WTC11 (cell line): ENCODE measurements around the gene NOL12. TPM values are rescaled to one million over a fixed set of nuclear protein-coding genes. Genes with fewer than 3 reads are reported as not detected.

Source experiments
- ATAC-seq: fragments of 200-7000 bp; cut with Tn5 transposase; 2 replicates; pipeline ENCODE4 v1.10.0; 2021; ENCODE audit warnings: mild to moderate bottlenecking, moderate library complexity
- CTCF ChIA-PET: fragments of 300-600 bp; sonication (Branson Sonifier 250); formaldehyde crosslinking; loops from one replicate; lab custom pipeline; 2021; ENCODE audit warnings: antibody characterized with exemption; lab: Charles Lee
- POLR2A ChIA-PET: fragments of 350-600 bp; sonication (Branson Sonifier 250); formaldehyde crosslinking; loops from one replicate; lab custom pipeline; 2021; ENCODE audit warnings: antibody characterized with exemption; lab: Charles Lee
- DNase-seq: peaks from one replicate; pipeline ENCODE4 v3.0.0; 2021; ENCODE audit warnings: low spot score
- H3K27ac Mint-ChIP-seq: 2 replicates; pipeline ENCODE4 v1.8.0; 2021; ENCODE audit warnings: mixed read lengths
- H3K27me3 Mint-ChIP-seq: 2 replicates; pipeline ENCODE4 v1.8.0; 2021; ENCODE audit warnings: low read depth, mild to moderate bottlenecking, moderate library complexity, mixed read lengths
- H3K36me3 Mint-ChIP-seq: 2 replicates; pipeline ENCODE4 v1.8.0; 2021; ENCODE audit warnings: mixed read lengths
- H3K4me1 Mint-ChIP-seq: 2 replicates; pipeline ENCODE4 v1.8.0; 2022; ENCODE audit warnings: mixed read lengths
- H3K4me3 Mint-ChIP-seq: 2 replicates; pipeline ENCODE4 v1.8.0; 2021; ENCODE audit warnings: mild to moderate bottlenecking, moderate library complexity, mixed read lengths
- H3K9me3 Mint-ChIP-seq: 2 replicates; pipeline ENCODE4 v1.8.0; 2021; ENCODE audit warnings: mixed read lengths
- AFF4 ChIP-seq: sonication (generic); formaldehyde crosslinking; IDR thresholded peaks from 2 replicates; pipeline ENCODE4 v1.8.1; 2023; ENCODE audit warnings: mild to moderate bottlenecking, missing genetic modification reagents, borderline replicate concordance
- AR ChIP-seq: fragments of 250-450 bp; sonication (Bioruptor Pico); IDR thresholded peaks from 2 replicates; pipeline ENCODE4 v1.9.0; 2021; ENCODE audit warnings: mild to moderate bottlenecking
- ATF1 ChIP-seq: sonication (generic); formaldehyde crosslinking; IDR thresholded peaks from 2 replicates; pipeline ENCODE4 v1.8.1; 2023; ENCODE audit warnings: mild to moderate bottlenecking, moderate library complexity, missing genetic modification reagents
- CREB1 ChIP-seq: sonication (generic); formaldehyde crosslinking; IDR thresholded peaks from 2 replicates; pipeline ENCODE4 v1.8.0; 2023; ENCODE audit warnings: mild to moderate bottlenecking, missing genetic modification reagents
- MAX ChIP-seq: sonication (generic); formaldehyde crosslinking; IDR thresholded peaks from 2 replicates; pipeline ENCODE4 v1.8.0; 2022; ENCODE audit warnings: mild to moderate bottlenecking, missing genetic modification reagents
- NR3C1 ChIP-seq: sonication (generic); formaldehyde crosslinking; conservative IDR thresholded peaks from 2 replicates; pipeline ENCODE4 v1.8.1; 2023; ENCODE audit warnings: low read depth, mild to moderate bottlenecking, missing genetic modification reagents
- PREB ChIP-seq: sonication (generic); formaldehyde crosslinking; IDR thresholded peaks from 2 replicates; pipeline ENCODE4 v1.8.1; 2022; ENCODE audit warnings: mild to moderate bottlenecking, missing genetic modification reagents, moderate library complexity, borderline replicate concordance
- SOX15 ChIP-seq: fragments of 250-450 bp; sonication (Bioruptor Pico); IDR thresholded peaks from 2 replicates; pipeline ENCODE4 v1.9.0; 2021; ENCODE audit warnings: mild to moderate bottlenecking
- TCF7 ChIP-seq: sonication (generic); formaldehyde crosslinking; IDR thresholded peaks from 2 replicates; pipeline ENCODE4 v1.8.0; 2022; ENCODE audit warnings: mild to moderate bottlenecking, low read depth, missing genetic modification reagents, moderate library complexity
- USF2 ChIP-seq: sonication (generic); formaldehyde crosslinking; IDR thresholded peaks from 2 replicates; pipeline ENCODE4 v1.8.1; 2023; ENCODE audit warnings: mild to moderate bottlenecking, missing genetic modification reagents, moderate library complexity
- ZBTB21 ChIP-seq: sonication (generic); formaldehyde crosslinking; IDR thresholded peaks from 2 replicates; pipeline ENCODE4 v1.8.1; 2023; ENCODE audit warnings: mild to moderate bottlenecking, missing genetic modification reagents, borderline replicate concordance
- ZNF121 ChIP-seq: sonication (generic); formaldehyde crosslinking; IDR thresholded peaks from 2 replicates; pipeline ENCODE4 v1.8.0; 2023; ENCODE audit warnings: missing genetic modification reagents
- ZNF317 ChIP-seq: sonication (generic); formaldehyde crosslinking; IDR thresholded peaks from 2 replicates; pipeline ENCODE4 v1.8.1; 2023; ENCODE audit warnings: low read depth, mild to moderate bottlenecking, moderate library complexity, missing genetic modification reagents, borderline replicate concordance
- ZNF416 ChIP-seq: fragments of 250-450 bp; sonication (Bioruptor Pico); IDR thresholded peaks from 2 replicates; pipeline ENCODE4 v1.9.0; 2021; ENCODE audit warnings: mild to moderate bottlenecking, inconsistent platforms
- ZNF423 ChIP-seq: fragments of 250-450 bp; sonication (Bioruptor Pico); IDR thresholded peaks from 2 replicates; pipeline ENCODE4 v2.1.2; 2022; ENCODE audit warnings: mild to moderate bottlenecking, moderate library complexity
- ZNF425 ChIP-seq: fragments of 250-450 bp; sonication (Bioruptor Pico); conservative IDR thresholded peaks from 2 replicates; pipeline ENCODE4 v1.9.0; 2021; ENCODE audit warnings: mild to moderate bottlenecking
- total RNA-seq: library from RNA; stranded (reverse); gene quantifications from 3 replicates; pipeline ENCODE4 v1.2.3, GENCODE V29; 2021
- TF ChIP-seq, protein P1 (sequence below): sonication (generic); formaldehyde crosslinking; IDR thresholded peaks from 2 replicates; pipeline ENCODE4 v1.8.0; 2023; ENCODE audit warnings: missing genetic modification reagents, mild to moderate bottlenecking, borderline replicate concordance
- TF ChIP-seq, protein P2 (sequence below): sonication (generic); formaldehyde crosslinking; IDR thresholded peaks from 2 replicates; pipeline ENCODE4 v1.8.1; 2022; ENCODE audit warnings: low read depth, missing genetic modification reagents, borderline replicate concordance

Gene NOL12
- total RNA-seq, 1 experiment from 2014 or later: 24.9 TPM

DNA sequence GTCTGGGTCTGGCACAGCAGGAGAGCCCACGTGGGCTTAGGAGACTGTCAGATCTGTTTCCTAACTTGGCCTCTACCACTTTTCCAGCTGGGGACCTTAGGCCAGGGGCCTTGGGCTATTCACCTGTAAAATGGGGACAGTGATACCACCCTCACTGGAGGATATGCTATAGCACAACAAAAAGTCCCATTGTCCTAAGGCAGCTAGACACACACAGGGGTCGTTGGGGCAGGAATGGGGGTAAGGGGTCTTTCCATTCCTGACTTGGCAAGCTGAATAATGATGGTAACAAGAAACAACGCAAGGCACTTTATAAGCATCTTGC lies 49.2 kb upstream of the NOL12 start:
- Mint-ChIP-seq H3K36me3 (no peaks in the 10 kb centered on the region), H3K4me1 (peaks cover 29% of the 10 kb centered on the region), H3K27ac (no peak overlapping the region), H3K27me3 (no peaks in the 10 kb centered on the region), H3K9me3 (no peaks in the 10 kb centered on the region), H3K4me3 (no peak overlapping the region)
- TF ChIP-seq TCF7 (CRISPR knock-in tag) (no peak), AFF4 (no peak), NR3C1 (CRISPR knock-in tag) (no peak), ZNF317 (CRISPR knock-in tag) (no peak), MAX (no peak), SOX15 (CRISPR knock-in tag) (no peak), USF2 (CRISPR knock-in tag) (no peak), CREB1 (no peak), ZNF423 (CRISPR knock-in tag) (no peak), ZNF425 (CRISPR knock-in tag) (no peak), ZBTB21 (CRISPR knock-in tag) (no peak), ATF1 (no peak), PREB (no peak), AR (CRISPR knock-in tag) (no peak), ZNF121 (CRISPR knock-in tag) (no peak), ZNF416 (no peak)
- TF ChIP-seq, protein P1, sequence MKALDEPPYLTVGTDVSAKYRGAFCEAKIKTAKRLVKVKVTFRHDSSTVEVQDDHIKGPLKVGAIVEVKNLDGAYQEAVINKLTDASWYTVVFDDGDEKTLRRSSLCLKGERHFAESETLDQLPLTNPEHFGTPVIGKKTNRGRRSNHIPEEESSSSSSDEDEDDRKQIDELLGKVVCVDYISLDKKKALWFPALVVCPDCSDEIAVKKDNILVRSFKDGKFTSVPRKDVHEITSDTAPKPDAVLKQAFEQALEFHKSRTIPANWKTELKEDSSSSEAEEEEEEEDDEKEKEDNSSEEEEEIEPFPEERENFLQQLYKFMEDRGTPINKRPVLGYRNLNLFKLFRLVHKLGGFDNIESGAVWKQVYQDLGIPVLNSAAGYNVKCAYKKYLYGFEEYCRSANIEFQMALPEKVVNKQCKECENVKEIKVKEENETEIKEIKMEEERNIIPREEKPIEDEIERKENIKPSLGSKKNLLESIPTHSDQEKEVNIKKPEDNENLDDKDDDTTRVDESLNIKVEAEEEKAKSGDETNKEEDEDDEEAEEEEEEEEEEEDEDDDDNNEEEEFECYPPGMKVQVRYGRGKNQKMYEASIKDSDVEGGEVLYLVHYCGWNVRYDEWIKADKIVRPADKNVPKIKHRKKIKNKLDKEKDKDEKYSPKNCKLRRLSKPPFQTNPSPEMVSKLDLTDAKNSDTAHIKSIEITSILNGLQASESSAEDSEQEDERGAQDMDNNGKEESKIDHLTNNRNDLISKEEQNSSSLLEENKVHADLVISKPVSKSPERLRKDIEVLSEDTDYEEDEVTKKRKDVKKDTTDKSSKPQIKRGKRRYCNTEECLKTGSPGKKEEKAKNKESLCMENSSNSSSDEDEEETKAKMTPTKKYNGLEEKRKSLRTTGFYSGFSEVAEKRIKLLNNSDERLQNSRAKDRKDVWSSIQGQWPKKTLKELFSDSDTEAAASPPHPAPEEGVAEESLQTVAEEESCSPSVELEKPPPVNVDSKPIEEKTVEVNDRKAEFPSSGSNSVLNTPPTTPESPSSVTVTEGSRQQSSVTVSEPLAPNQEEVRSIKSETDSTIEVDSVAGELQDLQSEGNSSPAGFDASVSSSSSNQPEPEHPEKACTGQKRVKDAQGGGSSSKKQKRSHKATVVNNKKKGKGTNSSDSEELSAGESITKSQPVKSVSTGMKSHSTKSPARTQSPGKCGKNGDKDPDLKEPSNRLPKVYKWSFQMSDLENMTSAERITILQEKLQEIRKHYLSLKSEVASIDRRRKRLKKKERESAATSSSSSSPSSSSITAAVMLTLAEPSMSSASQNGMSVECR (CRISPR knock-in tag): no peak
- TF ChIP-seq, protein P2, sequence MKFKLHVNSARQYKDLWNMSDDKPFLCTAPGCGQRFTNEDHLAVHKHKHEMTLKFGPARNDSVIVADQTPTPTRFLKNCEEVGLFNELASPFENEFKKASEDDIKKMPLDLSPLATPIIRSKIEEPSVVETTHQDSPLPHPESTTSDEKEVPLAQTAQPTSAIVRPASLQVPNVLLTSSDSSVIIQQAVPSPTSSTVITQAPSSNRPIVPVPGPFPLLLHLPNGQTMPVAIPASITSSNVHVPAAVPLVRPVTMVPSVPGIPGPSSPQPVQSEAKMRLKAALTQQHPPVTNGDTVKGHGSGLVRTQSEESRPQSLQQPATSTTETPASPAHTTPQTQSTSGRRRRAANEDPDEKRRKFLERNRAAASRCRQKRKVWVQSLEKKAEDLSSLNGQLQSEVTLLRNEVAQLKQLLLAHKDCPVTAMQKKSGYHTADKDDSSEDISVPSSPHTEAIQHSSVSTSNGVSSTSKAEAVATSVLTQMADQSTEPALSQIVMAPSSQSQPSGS: no peak
- DNase-seq (no peak), ATAC-seq (no peak)
- ChIA-PET POLR2A (interaction anchor here (0.6 kb wide), 1 partner anchor 72 kb away, joined by 3 read pairs; no protein-coding TSS in a partner anchor), CTCF (interaction anchor here (0.7 to 3.4 kb wide), 7 partner anchors 9 to 98 kb away, joined by 3 to 17 read pairs (median 6); partner anchors contain the start of genes GGA1, NOL12 and PDXP)
